COR-L47 (cell line): ENCODE results near the gene KRT77.
"Not testable (repeated sequence)": the region's sequence is repeated elsewhere in the genome, so short reads cannot be mapped to it uniquely, and the experiment has no call there.

Source experiments
- DNase-seq: peaks from one replicate; lab custom pipeline; 2025; lab: John Stamatoyannopoulos, UW

Gene KRT77

DNA sequence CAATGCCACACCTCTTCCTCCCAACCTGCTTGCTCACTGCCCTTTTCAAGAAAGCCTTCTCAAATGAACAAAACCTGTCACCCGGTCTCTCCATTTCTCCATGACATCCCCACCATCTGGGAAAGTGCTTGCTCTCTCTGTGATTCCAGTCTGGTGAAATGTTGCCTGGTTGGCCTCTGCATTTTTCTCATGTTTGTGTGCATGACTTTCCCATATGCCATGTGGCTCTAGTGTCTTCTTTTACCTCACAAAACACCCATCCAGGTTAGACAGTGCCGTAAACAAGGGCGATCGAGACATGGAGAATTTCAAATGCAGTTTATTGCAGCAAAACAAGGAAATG is 28.9 kb downstream of the KRT77 start:
- DNase-seq = no peak

DNA sequence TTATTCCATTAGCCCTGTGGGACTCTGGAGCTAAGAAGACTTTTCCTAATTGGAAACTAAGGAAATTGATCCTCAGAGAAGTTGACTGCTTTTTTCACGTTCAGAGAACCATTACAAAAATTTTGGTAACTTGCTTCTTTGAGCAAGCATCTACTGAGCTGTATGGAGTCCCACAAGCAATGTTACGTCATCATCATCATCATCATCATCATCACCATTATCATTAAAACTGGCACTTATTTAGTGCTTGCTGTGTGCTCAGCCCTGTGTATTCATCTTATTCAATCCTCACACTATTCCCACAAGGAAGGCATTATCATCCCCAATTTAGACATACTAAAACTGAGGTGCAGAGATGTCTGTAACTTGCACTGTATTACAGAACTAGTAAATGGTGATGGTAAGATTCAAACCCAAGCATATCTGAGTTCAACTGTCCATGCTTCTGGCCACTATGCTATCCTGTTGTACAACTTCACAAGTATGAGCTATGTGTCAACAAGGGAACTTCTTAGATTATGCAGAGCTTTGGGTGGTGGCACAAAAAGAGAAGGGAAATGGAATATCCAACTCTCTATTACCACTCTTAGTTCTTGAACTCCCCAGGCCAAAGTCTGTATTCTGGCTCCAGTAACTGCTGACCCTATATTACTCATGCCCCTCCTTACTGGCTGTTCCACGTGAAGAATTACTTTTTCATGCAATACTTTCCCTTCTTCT is 29.5 kb downstream of the KRT77 start:
- DNase-seq = no peak

DNA sequence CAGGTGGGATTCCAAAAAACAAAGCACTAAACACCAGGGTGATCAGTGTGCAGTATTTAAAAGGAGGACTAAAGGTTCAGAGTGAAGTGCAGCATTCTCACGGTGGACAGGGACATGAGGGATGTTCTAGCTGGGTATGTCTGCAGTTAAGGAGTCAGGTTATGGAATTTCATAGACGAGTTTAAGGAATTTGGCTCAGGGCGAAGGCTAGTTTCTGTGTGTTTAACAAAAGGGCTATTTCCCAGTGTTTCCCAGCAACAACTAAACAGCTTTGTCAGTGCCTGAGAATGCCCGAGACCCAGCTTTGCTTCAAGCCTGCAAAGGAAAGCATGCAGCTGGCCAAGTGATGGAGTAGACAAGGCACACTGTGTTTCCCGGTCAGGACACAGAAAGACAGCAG is 30.1 kb downstream of the KRT77 start:
- DNase-seq = no peak

DNA sequence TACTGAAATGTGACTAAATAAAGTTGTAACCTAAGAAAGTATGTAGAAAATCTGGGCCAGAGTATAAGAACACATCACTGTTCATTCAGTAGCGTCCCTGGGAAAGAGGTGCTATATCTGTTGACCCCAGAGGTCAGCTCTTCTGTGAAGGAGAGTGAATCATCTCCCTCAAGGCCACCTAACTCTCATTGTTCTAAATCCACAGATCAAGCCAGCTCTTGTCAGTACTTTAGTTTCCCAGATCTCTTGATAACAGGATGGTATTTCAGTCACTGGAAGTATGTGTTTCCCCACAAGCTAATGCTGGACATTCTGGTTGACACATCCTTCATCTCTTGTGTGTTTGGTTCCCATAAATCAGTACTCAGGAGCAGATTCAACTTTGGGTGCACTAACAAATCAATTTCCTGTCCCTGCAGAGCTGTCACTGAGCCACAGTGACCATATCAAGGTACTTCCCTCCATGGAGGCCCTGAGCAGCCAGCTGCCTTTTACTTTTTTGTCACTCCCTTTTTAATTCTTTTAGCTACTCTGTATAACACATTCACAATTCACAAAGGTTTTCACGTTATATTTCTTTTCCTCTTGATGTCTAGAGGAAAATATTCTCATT is 30.9 kb downstream of the KRT77 start:
- no peak for DNase-seq

DNA sequence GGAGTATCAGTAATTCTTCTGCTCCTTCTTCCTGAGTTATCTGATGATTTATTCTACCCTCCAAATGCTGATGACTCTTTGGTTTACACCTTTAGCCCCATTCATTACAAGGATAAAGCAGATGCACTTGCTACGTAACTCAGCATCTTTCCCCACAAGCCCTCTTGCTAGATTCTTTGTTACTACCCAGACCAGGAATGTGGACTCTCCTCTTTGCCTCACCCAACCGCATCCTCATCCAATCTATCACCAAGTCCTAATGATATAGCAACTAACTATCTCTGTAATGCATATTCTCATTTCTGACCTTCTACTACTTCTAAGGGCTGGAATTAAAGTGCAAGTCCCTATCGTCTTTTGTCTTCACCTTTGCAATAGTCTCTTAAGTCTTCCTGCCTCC is 32.4 kb downstream of the KRT77 start:
- DNase-seq = no peak

DNA sequence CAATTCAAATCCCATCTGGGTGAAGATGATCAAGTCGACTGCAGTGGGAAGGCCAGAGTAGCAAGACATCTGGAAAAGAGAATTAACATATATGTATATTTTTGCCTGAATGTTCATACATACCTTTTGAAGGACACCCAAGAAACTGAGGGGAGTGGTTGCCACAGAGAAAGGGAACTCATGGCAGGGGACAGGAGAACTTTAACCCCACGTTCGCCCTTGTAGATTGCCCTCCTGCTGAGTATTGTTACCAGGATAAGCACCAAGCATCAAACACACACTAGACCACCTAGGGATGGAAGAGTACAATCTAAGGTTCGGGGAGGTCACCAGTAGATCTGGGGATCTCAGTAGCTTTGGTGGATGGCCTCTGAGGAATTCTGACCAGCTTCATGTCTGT is 32.8 kb downstream of the KRT77 start:
- DNase-seq = no peak

DNA sequence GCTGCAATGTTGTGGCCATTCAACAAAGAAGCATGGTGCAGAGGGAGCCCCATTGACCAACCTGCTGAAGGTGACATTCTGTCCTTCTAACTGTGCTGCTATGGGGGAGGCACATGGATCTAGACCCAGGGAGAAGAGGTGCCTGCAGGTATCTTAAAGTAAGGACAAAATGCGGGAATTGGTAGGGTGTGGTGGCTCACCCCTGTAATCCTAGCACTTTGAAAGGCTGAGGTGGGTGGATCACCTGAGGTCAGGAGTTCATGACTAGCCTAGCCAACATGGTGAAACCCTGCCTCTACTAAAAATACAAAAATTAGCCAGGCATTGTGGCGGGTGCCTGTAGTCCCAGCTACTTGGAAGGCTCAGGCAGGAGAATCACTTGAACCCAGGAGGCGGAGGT is 33.4 kb downstream of the KRT77 start:
- DNase-seq = not testable (repeated sequence)

DNA sequence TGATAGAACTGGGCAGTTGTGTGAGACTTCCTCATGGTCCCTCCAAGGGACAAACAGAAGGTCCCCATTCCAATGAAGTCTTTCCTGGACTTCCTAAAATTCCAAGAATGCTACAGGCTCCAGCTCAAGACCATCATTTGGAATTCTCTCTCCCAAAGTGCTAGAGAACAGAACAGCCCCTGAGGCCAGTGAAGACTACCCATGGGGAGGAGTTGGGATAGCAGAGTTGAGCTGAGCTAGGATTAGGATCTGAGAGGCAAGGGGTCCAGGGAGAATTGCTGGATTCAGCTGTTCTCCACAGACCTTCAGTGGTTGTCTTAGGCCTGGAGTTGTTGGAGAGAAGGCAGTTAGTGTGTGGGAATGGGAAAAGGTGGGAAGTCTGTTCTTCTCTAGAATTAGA is 33.9 kb downstream of the KRT77 start:
- no peak for DNase-seq

DNA sequence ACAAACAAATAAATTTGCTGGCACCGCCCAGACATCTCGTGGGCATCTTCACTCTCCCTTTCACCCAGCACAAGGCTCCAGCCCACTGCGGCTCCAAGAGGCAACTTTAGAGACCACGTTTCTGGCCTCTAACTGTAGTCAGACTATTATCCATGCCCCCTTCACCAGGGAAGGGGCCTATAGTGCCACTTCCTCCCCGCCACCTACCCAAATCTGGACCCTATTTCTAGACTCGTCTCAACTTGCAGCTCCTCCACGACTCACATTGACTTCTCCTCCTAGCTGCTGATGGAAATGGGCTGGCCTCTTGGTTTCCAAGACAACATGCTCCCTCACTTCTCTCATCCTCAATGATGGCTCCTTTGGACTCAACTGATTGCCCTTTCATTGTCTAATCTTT is 35.4 kb downstream of the KRT77 start:
- DNase-seq = no peak

DNA sequence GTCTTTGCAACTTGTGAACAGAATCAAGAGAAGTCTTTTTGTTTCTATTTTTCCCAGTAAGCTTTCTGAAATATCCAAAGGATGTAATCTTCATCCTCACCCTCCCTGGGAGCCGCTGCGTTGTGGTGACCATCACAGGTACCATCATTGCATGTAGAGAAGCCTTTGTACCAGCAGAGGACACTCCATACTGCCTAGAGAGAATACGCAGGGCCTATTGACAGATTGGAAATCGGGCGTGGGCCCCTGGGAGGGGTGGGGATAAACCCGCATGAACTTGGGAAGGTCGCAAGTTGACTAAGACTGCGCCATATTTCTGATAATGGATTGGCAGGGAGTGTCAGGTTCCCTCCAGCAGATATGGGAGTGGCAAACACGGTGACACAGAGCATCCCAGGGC is 35.8 kb downstream of the KRT77 start:
- DNase-seq = no peak

DNA sequence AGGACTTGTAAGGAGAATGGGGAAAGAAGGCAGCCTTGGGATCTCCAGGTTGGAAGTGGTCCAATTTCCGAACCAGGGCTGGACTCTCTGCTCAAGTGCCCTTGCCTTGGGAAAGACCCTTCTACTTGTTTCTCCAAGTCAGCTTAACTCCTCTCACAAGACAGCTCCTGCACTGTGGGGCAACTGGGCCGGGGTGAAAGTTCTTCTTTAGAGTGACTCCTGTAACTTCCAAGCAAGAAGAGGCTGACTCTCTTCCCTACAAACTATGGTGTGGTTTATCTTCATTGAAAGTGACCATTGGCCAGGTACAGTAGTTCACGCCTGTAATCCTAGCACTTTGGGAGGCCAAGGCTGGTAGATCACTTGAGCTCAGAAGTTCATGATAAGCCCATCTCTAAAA is 36.9 kb downstream of the KRT77 start:
- DNase-seq = no peak

DNA sequence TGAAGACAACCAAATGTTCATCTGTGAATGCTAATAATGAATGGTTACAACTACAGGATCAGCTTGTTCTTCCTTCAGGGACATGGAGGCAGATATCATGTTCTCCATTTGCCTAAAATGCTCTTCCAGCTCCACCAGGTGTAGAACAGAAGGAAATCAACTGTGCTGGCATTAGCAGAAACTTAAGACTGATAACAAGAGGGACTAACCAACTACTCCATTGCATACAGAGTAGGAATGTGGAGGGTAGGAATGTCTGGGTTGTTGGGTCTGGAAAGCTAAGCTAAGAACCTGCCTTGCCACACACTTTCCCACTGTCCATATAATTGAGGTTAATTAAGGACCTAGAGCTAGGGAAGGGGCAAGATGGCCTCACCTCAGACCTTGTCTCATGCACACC is 39.9 kb downstream of the KRT77 start:
- no peak for DNase-seq

DNA sequence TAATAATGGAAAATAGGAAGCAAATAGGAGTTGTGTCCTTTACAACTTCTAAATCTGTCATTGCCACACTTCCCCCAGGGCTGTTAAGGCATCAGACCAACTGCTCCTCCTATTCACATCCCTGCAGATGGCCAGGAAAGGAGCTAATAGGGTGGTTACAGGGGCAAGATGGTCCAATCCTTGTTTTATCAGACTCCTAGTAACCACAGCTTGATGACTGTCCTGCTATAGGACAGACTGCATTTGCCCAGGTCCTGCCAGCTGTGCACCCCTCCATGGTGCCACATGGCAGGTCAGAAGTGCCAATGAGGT is 40.5 kb downstream of the KRT77 start:
- no peak for DNase-seq

DNA sequence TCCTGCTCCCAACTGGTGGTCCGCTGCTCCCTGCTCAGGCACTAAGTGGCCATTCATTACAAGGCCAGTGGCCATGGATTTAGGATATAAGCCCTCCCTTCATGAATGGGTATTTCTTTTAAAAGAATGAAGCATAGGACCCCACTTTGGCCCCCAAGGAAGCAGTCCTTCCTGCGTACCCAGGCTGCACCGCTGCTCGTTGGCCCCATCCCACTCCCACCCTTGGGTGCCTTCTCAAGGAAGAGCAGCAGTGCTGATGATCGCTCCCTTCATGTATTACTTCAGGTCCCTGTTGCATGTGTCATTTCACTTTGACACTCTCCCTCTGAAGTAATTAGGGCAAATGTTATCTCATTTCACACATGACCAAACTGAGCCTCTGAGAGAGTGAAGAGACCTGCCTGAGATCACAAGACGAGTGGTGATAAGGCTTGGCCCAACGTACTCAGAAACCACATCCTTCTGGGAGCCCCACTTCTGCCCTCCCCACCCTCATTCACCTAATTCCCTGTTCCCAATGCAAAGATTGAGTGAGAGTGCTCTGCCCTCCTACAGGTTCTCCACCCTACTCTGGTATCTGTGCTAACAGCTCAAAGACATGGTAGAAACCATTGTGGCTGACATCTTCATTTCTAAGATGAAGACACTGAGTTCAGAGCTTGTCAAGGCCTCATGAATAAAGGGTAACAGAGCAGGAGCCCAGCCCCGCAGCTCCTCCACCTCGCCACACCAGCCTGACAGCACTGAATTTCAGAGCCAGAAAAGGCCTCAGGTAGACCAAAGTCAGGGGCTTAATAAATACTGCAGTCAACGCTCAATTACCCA is 41.0 kb downstream of the KRT77 start:
- DNase-seq = no peak

DNA sequence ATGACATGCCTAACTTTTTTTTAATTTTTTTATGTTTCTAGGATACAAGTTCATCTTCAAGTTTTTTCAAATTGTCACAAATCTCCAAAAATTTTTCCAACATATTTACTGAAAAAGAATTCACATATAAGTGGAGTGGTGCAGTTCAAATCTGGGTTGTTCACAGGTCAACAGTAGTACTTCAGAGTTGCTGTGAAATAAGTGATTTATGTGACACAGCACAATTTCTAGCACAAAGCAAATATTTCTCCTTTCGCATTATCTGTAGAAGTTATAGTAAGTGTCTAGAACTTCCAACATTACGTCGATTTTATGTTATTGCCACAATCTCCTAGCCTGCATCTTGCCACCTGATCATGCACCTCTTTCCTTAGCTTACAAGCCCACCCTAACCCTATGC is 41.7 kb downstream of the KRT77 start:
- DNase-seq = no peak

DNA sequence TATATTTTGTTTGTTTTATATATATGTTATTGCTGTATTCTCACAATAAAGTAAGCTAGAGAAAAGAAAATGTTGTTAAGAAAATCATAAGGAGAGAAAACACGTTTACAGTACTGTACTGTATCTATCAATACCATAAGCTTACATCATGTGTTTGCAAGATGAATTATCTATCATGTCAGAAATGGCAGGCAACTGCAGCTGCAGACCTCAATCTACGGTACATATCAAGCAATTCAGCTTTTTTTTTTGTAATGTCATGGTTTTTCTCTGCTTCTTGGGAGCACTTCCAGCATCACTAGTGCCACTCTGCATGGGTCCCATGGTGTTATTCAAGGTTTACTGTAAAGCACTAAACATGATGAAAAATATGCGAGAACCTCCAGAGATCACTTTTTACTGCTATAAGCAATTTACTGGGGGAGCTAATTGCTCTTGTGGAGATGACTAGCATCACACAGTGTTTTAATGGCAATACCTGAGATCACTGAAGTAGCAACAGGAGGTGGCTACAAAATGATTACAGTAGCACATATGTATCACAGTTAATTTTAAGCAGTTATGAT is 42.3 kb downstream of the KRT77 start:
- no peak for DNase-seq

DNA sequence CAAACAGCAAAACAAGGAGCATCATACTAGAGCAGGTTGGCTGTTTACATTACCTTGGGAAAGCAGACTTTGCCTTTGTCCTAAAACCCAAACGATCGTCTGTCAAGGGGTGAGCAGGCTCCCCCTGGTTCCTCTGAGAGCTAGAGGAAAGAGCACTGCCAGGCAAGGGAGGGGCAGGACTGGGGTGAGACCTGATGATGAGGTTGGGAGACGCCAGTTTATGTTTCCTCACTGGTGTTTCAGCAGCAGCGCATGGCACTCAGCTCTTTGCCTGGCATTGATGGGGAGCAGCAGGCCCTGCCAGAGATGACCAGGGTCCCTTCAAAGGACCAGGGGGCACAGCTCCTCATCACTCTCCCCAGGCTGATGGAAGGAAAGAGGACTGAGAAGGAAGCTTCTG is 43.4 kb downstream of the KRT77 start:
- no peak for DNase-seq

DNA sequence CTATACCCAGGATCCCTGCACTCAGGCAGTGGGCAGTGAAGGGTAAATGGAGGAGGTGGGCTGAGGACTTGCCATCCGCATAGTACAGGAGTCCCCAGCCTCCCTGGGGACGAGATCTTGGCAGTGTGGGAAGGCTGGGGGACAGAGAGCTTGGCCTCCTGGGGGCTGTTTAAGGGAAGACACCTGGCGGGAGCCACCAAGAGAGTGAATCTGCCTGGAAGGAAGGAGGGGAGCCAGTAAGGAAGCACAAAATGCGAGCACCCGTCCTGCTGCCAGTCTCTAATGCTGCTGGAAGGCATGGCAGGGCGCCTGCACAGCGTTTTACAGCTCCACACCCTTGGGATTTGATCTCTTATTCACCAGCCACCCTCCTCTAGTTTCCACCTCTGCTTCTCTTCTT is 43.9 kb downstream of the KRT77 start:
- DNase-seq = no peak

DNA sequence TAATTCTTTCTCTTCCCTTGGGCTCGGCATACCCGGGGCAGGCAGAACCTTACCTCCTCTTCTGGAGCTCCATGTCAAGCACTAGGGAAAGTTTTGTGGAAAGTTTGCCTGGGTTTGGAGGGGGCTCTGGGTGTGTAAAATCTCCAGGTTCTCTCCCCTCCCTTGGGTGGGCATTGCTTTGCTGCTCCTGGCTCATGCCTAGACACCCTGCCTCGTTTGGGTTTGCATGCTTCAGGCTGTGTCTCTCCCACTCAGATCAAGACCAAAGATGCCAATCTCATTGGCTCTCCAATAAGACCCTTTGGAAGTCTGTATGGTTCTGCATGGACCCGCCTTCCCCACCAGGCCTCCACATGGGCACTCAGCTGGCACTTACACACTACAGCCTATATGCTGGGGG is 45.1 kb downstream of the KRT77 start:
- no peak for DNase-seq

DNA sequence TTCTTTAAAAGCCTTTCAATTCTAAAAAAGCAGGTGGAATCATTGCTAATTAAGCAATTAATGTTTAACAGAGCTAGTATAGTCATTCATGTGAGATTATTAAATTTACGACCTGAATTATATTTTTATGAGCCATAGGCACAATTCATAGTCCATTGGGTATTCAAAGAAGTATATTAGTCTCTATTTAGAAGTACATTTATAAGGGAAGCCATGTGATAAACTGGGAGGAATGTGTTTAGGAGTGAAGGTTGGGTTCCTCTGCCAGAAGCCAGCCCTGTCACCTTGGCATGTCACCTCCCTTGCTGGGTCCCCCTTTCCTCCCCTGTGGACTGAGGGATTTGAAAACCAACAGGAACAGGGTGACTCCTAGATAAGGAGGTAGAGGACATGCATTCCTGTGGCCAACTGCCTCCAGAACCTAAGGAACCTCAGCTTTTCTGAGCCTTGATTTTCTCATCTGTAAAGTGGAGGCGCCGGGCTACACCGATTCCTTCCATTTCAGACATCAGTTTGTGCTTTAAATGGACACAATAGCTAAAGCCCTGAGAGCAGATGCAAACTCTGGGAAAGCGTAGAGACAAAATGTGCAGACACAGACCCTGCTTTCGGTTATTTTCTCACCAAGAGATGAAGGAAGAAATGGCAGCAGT is 45.9 kb downstream of the KRT77 start:
- DNase-seq = no peak

DNA sequence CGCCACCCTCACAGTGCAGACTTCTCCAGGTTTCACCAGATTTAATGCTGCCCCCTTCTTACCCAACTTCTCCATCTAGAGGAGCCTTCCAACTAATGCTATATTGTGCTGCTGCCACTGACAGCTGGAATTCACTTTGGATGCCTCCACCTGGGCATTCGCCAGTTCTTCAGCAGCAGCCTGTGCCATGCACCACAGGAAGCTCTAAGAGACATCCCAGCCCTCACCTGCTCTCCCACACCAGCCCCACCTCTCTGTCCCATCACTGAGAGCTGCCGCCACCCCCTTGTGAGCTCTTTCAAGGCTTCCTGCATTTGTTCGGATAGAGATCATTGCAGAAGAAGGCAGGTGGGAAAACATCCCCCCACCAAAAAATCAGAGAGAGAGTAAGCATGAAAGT is 46.7 kb downstream of the KRT77 start:
- no peak for DNase-seq

DNA sequence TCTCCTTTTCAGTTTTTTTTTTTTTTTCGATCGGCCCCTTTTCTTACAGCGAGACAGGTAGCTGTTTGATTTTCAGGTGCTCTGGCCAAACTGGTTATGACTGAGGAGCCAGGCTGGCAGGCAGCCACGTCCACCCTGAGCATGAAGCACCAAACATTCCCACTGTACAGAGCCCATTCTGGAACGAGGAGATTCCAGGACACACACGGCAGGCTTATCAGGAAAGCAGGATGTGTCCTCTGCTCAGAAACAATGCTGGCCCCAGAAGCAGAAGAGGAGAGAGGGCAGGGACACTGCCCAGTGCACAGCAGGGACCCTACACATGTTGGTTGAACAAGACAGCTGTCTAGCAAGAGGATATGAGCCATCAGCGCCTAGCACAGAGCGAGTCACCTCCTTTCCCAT is 47.6 kb downstream of the KRT77 start:
- DNase-seq = no peak

DNA sequence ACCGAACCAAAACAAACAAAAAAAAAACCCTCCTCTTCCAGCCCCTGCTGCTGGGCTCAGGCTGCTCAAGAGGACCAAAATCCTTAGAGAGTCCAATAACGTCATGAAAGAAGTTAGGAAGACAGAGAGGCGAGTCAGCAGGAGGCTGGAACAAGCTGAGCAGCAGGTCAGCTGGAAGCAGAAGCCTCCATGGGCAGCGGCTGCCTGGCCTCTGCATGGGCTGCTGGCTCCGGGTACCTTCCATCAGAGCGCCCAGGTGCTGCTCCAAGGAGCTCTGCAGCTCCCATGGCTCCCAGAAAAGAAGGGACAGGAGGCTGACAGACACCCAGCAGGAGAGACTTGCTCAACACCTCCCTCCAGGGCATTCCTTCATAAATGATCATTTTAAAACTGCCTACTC is 48.1 kb downstream of the KRT77 start:
- no peak for DNase-seq
